Dendritic cell treated with granulocyte-macrophage colony-stimulating factor and Interleukin-4, amounts not matched to agents 40 ng/mL and 50 ng/mL, for 4 days (primary cell): ENCODE results near the gene NBPF12.
"Not testable (repeated sequence)": the region's sequence is repeated elsewhere in the genome, so short reads cannot be mapped to it uniquely, and the experiment has no call there.

ENCODE experiments used
- H3K27ac Mint-ChIP-seq: one replicate; pipeline ENCODE4 v1.8.0; 2022; ENCODE audit warnings: mild to moderate bottlenecking, mixed read lengths
- H3K27me3 Mint-ChIP-seq: one replicate; pipeline ENCODE4 v1.8.0; 2022; ENCODE audit warnings: mild to moderate bottlenecking, mixed read lengths
- H3K36me3 Mint-ChIP-seq: one replicate; pipeline ENCODE4 v1.8.0; 2022; ENCODE audit warnings: low read depth, mixed read lengths
- H3K4me1 Mint-ChIP-seq: one replicate; pipeline ENCODE4 v1.8.0; 2022; ENCODE audit warnings: low read depth, mixed read lengths
- H3K4me3 Mint-ChIP-seq: one replicate; pipeline ENCODE4 v1.8.0; 2022; ENCODE audit warnings: mild to moderate bottlenecking, moderate library complexity, mixed read lengths
- H3K9me3 Mint-ChIP-seq: one replicate; pipeline ENCODE4 v1.8.0; 2022; ENCODE audit warnings: mixed read lengths
- intact Hi-C: fragments of 100-400 bp; cut with micrococcal nuclease; formaldehyde crosslinking; loops from one replicate; pipeline ENCODE4 v1.15.0; 2022

The NBPF12 gene

DNA sequence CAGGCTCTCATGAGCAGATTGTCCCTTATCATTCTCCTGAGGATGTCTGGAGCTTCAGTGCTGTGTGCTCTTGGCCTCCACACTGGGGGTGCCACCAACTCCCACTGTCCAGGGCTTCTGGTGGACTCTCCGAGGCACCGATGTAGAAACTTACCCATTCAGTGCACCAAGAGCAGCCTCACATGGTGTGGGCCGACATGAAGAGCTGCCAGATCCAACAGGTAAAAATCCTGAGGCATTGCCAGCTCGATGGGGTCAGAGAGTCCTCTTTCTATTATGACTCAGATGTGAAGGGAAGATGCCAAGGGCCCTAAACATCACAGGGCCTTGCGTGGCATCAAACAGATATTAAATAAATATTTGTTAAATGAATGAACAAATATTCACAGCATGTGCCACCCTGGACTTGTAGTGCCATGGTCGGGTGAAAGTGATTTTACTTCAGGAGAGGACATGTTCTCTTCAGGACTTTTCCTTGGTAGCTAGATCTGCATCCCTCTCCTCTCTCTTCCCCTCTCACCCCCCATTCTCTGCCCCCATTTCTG is 5.3 kb downstream of the NBPF12 start:
- H3K36me3 Mint-ChIP-seq, result peaks cover 30% of the 10 kb centered on the region
- peaks cover 10% of the 10 kb centered on the region for H3K4me1 Mint-ChIP-seq
- intact Hi-C loops, H3K27me3 Mint-ChIP-seq, H3K4me3 Mint-ChIP-seq, H3K9me3 Mint-ChIP-seq, H3K27ac Mint-ChIP-seq: not testable (repeated sequence)

DNA sequence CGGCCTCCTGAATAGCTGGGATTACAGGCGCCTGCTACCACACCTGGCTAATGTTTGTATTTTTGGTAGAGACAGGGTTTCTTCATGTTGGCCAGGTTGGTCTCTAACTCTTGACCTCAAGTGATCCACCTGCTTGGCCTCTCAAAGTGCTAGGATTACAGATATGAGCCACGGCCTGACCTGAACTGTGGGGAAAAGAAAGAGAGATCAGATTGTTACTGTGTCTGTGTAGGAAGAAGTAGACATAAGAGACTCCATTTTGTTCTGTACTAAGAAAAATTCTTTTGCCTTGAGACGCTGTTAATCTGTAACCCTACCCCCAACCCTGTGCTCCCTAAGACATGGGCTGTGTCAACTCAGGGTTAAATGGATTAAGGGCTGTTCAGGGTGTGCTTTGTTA is 10.0 kb downstream of the NBPF12 start:
- H3K4me1 Mint-ChIP-seq, H3K27me3 Mint-ChIP-seq, H3K9me3 Mint-ChIP-seq, intact Hi-C loops, H3K27ac Mint-ChIP-seq, H3K4me3 Mint-ChIP-seq: not testable (repeated sequence)
- H3K36me3 Mint-ChIP-seq, result peaks cover 43% of the 10 kb centered on the region

DNA sequence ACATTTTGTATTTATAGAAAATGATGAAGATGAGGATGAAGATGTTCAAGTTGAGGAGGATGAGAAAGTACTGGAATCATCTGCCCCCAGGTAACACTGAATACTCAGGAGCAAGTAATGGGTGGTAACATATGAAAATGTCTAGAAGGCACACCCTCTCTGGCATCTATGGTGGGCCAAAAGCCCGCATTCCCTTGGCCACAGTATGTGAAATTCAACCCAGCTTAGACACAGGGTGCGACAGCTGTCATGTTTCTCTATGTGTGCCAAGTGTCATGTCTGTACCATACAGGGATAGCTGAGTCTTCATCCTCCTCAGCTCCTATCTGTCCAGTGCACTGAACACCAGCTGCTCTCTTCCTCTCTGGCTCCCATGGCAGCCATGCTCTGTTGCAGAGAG is 26.2 kb downstream of the NBPF12 start:
- H3K4me1 Mint-ChIP-seq, H3K4me3 Mint-ChIP-seq, H3K27ac Mint-ChIP-seq, intact Hi-C loops, H3K9me3 Mint-ChIP-seq, H3K27me3 Mint-ChIP-seq: not testable (repeated sequence)
- H3K36me3 Mint-ChIP-seq, result peaks cover 60% of the 10 kb centered on the region

DNA sequence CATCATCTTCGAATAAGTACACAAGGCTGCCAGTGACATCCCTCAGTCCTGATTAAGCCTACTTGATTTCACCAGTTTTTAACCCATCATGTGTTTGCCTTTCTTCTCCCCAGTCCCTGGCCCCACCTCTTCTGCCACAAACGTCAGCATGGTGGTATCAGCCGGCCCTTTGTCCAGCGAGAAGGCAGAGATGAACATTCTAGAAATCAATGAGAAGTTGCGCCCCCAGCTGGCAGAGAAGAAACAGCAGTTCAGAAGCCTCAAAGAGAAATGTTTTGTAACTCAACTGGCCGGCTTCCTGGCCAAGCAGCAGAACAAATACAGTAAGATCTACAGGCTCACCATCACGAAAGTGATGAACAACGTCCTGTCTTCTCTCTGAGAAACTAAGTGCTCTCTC is 28.2 kb downstream of the NBPF12 start:
- H3K27ac Mint-ChIP-seq, H3K4me3 Mint-ChIP-seq, H3K27me3 Mint-ChIP-seq, H3K4me1 Mint-ChIP-seq, H3K9me3 Mint-ChIP-seq, intact Hi-C loops: not testable (repeated sequence)
- H3K36me3 Mint-ChIP-seq, result peaks cover 69% of the 10 kb centered on the region

DNA sequence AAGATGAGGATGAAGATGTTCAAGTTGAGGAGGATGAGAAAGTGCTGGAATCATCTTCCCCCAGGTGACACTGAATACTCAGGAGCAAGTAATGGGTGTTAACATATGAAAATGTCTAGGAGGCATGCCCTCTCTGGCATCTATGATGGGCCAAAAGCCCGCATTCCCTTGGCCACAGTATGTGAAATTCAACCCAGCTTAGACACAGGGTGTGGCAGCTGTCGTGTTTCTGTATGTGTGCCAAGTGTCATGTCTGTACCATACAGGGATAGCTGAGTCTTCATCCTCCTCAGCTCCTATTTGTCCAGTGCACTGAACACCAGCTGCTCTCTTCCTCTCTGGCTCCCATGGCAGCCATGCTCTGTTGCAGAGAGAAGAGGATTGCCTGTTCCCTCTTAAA is 32.5 kb downstream of the NBPF12 start:
- H3K27me3 Mint-ChIP-seq, H3K4me1 Mint-ChIP-seq, H3K4me3 Mint-ChIP-seq, H3K9me3 Mint-ChIP-seq, H3K27ac Mint-ChIP-seq, intact Hi-C loops: not testable (repeated sequence)
- H3K36me3 Mint-ChIP-seq, result peaks cover 57% of the 10 kb centered on the region

DNA sequence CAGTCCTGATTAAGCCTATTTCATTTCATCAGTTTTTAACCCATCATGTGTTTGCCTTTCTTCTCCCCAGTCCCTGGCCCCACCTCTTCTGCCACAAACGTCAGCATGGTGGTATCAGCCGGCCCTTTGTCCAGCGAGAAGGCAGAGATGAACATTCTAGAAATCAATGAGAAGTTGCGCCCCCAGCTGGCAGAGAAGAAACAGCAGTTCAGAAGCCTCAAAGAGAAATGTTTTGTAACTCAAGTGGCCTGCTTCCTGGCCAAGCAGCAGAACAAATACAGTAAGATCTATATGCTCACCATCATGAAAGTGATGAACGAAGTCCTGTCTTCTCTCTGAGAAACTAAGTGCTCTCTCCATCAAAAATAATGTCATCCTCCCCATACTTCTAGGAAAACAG is 34.6 kb downstream of the NBPF12 start:
- H3K4me3 Mint-ChIP-seq, H3K27me3 Mint-ChIP-seq, intact Hi-C loops, H3K27ac Mint-ChIP-seq, H3K9me3 Mint-ChIP-seq, H3K4me1 Mint-ChIP-seq: not testable (repeated sequence)
- H3K36me3 Mint-ChIP-seq, result peaks cover 46% of the 10 kb centered on the region

DNA sequence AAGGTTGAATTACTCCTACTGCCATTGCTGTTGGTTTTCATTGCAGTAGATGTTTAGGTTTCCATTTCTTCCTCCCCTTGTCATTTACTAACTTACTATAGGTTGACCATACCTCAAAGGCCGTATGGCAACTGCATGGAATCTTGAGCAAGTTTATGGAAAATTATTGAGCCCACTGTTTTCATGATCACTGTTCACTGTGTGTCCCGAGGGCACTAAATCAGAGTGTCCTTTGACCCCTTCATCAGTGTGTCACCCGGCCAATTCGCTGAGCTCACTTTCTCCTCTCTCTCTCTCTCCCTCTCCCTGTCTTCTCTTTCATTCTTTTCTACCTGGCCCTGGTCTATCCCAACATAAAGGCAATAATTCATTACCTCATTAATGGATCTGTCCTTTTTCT is 47.7 kb downstream of the NBPF12 start:
- intact Hi-C loops, H3K4me1 Mint-ChIP-seq, H3K27ac Mint-ChIP-seq, H3K27me3 Mint-ChIP-seq, H3K9me3 Mint-ChIP-seq, H3K4me3 Mint-ChIP-seq: not testable (repeated sequence)
- H3K36me3 Mint-ChIP-seq, result peaks cover 20% of the 10 kb centered on the region

DNA sequence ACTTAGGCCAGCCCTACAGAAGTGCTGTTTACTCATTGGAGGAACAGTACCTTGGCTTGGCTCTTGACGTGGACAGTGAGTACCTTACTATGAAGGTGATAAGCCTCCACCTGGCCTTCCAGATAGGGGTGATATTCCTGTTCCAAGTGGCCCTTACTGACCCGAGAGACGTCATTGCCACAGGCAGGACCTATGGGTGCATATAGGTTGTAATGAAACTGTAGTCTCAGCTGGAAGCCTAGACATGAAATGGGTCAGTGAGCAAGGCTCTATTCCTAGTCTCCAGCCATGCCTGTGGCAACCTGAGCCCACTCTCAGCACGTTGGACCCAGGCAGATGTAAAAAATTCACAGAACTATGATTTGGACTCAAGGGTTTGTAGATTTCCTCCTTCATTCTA is 48.3 kb downstream of the NBPF12 start:
- H3K27ac Mint-ChIP-seq, H3K4me3 Mint-ChIP-seq, H3K4me1 Mint-ChIP-seq, H3K27me3 Mint-ChIP-seq, H3K9me3 Mint-ChIP-seq, intact Hi-C loops: not testable (repeated sequence)
- peaks cover 16% of the 10 kb centered on the region for H3K36me3 Mint-ChIP-seq

DNA sequence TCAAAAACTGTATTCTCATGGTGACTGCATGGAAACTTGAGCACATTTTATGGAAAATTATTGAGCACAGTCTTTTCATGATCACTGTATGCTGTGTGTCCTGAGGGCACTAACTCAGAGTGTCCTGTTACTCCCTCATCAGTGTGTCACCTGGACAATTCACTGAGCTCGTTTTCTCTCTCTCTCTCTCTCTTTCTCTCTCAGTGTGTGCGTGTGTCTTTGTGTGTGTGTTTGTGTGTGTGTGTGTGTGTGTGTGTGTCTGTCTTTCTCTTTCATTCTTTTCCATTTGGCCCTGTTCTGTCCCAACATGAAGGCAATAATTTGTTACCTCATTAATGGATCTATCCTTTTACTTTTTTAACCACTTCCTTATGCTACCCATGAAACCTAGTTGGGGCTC is 49.4 kb downstream of the NBPF12 start:
- H3K4me1 Mint-ChIP-seq, intact Hi-C loops, H3K4me3 Mint-ChIP-seq, H3K9me3 Mint-ChIP-seq, H3K27me3 Mint-ChIP-seq, H3K27ac Mint-ChIP-seq: not testable (repeated sequence)
- H3K36me3 Mint-ChIP-seq, result peaks cover 14% of the 10 kb centered on the region

DNA sequence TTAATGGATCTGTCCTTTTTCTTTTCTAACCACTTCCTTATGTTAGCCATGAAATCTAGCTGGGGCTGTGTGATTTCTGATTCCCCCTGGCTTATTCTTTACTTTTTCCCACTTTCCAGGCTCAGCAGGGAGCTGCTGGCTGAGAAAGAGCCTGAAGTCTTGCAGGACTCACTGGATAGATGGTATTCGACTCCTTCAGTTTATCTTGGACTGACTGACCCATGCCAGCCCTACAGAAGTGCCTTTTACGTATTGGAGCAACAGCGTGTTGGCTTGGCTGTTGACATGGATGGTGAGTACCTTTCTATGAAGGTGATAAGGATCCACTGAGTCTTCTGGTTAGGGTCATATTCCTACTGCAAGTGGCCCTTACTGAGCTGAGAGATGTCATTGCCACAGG is 51.3 kb downstream of the NBPF12 start:
- not testable (repeated sequence) for H3K27ac Mint-ChIP-seq
- peaks cover 21% of the 10 kb centered on the region for H3K36me3 Mint-ChIP-seq

DNA sequence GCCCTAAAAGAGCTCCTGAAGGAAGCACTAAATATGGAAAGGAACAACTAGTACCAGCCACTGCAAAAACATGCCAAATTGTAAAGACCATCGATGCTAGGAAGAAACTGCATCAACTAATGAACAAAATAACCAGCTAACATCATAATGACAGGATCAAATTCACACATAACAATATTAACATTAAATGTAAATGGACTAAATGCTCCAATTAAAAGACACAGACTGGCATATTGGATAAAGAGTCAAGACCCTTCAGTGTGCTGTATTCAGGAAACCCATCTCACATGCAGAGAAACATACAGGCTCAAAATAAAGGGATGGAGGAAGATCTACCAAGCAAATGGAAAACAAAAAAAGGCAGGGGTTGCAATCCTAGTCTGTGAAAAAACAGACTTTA is 70.4 kb downstream of the NBPF12 start:
- H3K4me3 Mint-ChIP-seq, H3K27me3 Mint-ChIP-seq, H3K4me1 Mint-ChIP-seq, H3K36me3 Mint-ChIP-seq, H3K27ac Mint-ChIP-seq, intact Hi-C loops: not testable (repeated sequence)
- peaks cover 31% of the 10 kb centered on the region for H3K9me3 Mint-ChIP-seq

More for the DNA sequence above, 51.3 kb downstream of the NBPF12 start:
- H3K9me3 Mint-ChIP-seq, H3K4me1 Mint-ChIP-seq, H3K4me3 Mint-ChIP-seq, H3K27me3 Mint-ChIP-seq, intact Hi-C loops: not testable (repeated sequence)

DNA sequence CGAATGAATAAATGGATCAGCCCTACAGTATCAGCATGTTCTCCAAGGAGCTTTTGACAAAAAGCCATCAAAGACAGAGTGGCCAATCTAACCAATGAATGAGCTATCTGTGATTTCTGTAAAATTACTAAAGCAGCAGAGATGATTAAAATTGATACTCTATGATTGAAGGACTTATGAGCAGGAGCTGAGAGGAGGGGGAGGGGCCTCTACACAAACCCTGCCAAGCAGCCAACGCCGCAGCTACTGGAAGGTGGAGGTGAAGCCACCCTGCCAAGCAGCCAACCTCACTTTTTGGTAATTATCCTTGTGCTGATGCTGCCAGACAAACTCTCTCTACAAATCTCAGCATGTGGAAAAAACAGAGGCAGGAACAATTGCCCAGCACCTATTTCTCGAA is 88.9 kb downstream of the NBPF12 start:
- H3K9me3 Mint-ChIP-seq, intact Hi-C loops, H3K4me3 Mint-ChIP-seq, H3K4me1 Mint-ChIP-seq, H3K27me3 Mint-ChIP-seq, H3K36me3 Mint-ChIP-seq, H3K27ac Mint-ChIP-seq: not testable (repeated sequence)

DNA sequence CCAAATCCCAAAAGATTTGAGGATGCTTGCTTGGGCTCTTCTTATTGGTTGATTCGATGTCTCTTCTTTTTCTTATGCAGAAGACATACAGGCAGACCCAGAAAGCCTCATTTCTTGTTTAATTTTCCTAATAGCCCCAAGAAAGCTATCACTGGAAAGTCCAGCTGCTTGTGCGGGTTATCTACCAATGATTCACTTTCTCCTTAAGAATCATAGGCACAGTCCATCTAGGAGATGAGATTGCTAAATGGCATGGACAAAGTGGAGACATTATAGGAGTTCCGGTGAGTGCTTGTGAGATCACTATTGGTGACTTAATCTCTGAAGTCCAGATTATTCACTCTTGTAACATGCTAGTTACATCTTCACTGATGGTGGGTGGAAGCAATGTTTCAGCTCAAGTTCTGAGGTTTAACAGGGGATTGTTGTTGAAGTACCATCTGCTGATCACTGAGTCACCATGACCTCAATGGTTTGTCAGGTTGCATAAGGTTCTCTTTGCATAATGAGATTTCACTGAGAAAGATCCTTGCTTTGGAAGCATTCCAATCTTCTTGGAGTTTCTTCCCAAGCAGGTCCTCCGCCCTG is 92.0 kb downstream of the NBPF12 start:
- H3K9me3 Mint-ChIP-seq, intact Hi-C loops, H3K4me1 Mint-ChIP-seq, H3K4me3 Mint-ChIP-seq, H3K36me3 Mint-ChIP-seq, H3K27me3 Mint-ChIP-seq, H3K27ac Mint-ChIP-seq: not testable (repeated sequence)

DNA sequence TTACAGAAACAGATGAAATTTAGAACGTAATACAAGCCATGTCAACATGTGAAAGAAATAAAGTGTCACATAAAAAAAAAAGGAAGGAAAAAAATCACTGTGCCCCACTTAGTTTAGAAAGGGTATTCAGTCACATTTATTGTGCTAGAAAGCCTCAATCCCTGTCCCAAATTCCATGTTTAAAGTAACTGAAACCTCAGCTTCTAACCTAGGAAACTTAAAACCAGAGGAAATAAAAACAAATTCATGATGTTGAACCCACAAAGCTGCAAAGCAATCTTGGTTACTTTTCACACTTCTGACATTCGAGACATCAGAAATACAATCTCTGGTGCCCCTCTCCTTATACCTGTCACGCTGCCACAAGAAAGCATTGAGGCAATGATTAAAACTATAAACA is 101.8 kb downstream of the NBPF12 start:
- Mint-ChIP-seq H3K9me3 (no peaks in the 10 kb centered on the region), H3K27me3 (no peaks in the 10 kb centered on the region), H3K4me1 (no peaks in the 10 kb centered on the region), H3K27ac (no peak overlapping the region), H3K36me3 (no peaks in the 10 kb centered on the region), H3K4me3 (no peak overlapping the region)
- intact Hi-C loops, result no loop called here

DNA sequence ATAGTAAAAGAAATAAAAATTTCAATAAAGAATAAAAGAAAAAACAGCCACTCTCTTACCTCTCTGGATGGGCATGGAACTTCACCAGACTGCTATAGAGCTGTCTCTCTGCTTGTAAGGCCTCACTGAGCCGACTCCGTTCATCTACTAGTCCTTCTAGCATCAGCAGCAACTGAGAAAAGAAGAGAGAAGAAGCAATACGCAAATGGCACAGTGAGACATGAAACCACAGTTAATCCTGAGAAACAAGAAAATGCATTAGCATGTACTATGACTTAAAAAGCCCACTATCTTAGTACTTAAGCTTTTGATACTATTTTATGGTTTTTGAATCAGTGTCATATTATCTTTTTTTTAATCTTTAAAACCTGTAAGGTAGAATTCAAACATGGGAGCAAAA is 104.8 kb downstream of the NBPF12 start:
- H3K27ac Mint-ChIP-seq, H3K27me3 Mint-ChIP-seq, H3K4me1 Mint-ChIP-seq, H3K4me3 Mint-ChIP-seq, H3K36me3 Mint-ChIP-seq, H3K9me3 Mint-ChIP-seq, intact Hi-C loops: not testable (repeated sequence)
